HT1080 (cell line): ENCODE results near the gene BATF3. TPM values are rescaled to one million over a fixed set of nuclear protein-coding genes. Genes with fewer than 3 reads are reported as not detected.

Experiments
- total RNA-seq: library from RNA; depleted of rRNA; stranded (reverse); fragments of >200 nt; shearing (Covaris generic); gene quantifications from 2 replicates; pipeline ENCODE4 v1.2.3, GENCODE V29; 2014; rRNA removed

BATF3 gene
- total RNA-seq, 1 experiment from 2014 or later: 17.4 TPM

Other genes starting within 250 kb of the BATF3 start
- 2.6 and 4.9 TPM in 2 replicates for gene ATF3, start 91.1 kb downstream of the BATF3 start, total RNA-seq
- 52.8 and 53.7 TPM in 2 replicates for gene NSL1, start 91.9 kb upstream of the BATF3 start, total RNA-seq
- 7.6 and 10.4 TPM in 2 replicates for gene TATDN3, start 92.1 kb upstream of the BATF3 start, total RNA-seq
- gene SPATA45, start 147.8 kb upstream of the BATF3 start, total RNA-seq: not detected in 2 replicates
- 6.9 and 7.9 TPM in 2 replicates for gene FLVCR1, start 158.4 kb upstream of the BATF3 start, total RNA-seq